PC-3 (cell line): ENCODE results near the gene AMMECR1. TPM values are rescaled to one million over a fixed set of nuclear protein-coding genes. Genes with fewer than 3 reads are reported as not detected.

ENCODE experiments used
- ATAC-seq: fragments of 200-7000 bp; cut with Tn5 transposase; 2 replicates; pipeline ENCODE4 v1.9.1; 2020; ENCODE audit warnings: mild to moderate bottlenecking, moderate library complexity
- BruUV-seq: library from RNA; stranded (reverse); fragments of 400-500 nt; replicated peaks from 2 replicates; lab custom pipeline; 2021; lab: Mats Ljungman, UMichigan
- CTCF ChIA-PET: fragments of 300-600 bp; sonication (Branson Sonifier 250); formaldehyde crosslinking; loops from one replicate; lab custom pipeline; 2022; ENCODE audit warnings: antibody characterized with exemption; lab: Charles Lee
- POLR2A ChIA-PET: fragments of 300-600 bp; sonication (Branson Sonifier 250); formaldehyde crosslinking; loops from one replicate; lab custom pipeline; 2022; ENCODE audit warnings: antibody characterized with exemption; ENCODE audit not compliant: unreplicated experiment; lab: Charles Lee
- DNase-seq: peaks from one replicate; pipeline ENCODE4 v3.0.0-alpha.2; 2015
- H2AFZ ChIP-seq: fragments of 300-600 bp; sonication (generic); 2 replicates; pipeline ENCODE4 v1.6.0; 2016; ENCODE audit warnings: antibody characterized with exemption, low read length
- H3F3A ChIP-seq: fragments of 300-600 bp; sonication (generic); one replicate; pipeline ENCODE4 v1.6.0; 2017; ENCODE audit warnings: antibody characterized with exemption, low read length, control low read depth, mild to moderate bottlenecking; ENCODE audit not compliant: unreplicated experiment
- H3K27ac ChIP-seq: fragments of 300-600 bp; sonication (generic); 2 replicates; pipeline ENCODE4 v1.5.1; 2016; ENCODE audit warnings: mild to moderate bottlenecking, low read length
- H3K27me3 ChIP-seq: fragments of 300-600 bp; sonication (generic); 2 replicates; pipeline ENCODE4 v1.6.1; 2016; ENCODE audit warnings: low read length, mixed read lengths
- H3K36me3 ChIP-seq: fragments of 300-600 bp; sonication (generic); 2 replicates; pipeline ENCODE4 v1.6.1; 2016; ENCODE audit warnings: low read depth, mixed run types, low read length, mixed read lengths
- H3K4me1 ChIP-seq: fragments of 300-600 bp; sonication (generic); 2 replicates; pipeline ENCODE4 v1.5.1; 2016; ENCODE audit warnings: low read length; ENCODE audit not compliant: insufficient read depth
- H3K4me2 ChIP-seq: fragments of 300-600 bp; sonication (generic); 2 replicates; pipeline ENCODE4 v1.6.0; 2016; ENCODE audit warnings: low read length
- H3K4me3 ChIP-seq: fragments of 300-600 bp; sonication (generic); 2 replicates; pipeline ENCODE4 v1.5.1; 2016; ENCODE audit warnings: mild to moderate bottlenecking, low read length, mixed read lengths
- H3K79me2 ChIP-seq: fragments of 300-600 bp; sonication (generic); 2 replicates; pipeline ENCODE4 v1.6.1; 2017; ENCODE audit warnings: low read length, mixed read lengths
- H3K9ac ChIP-seq: fragments of 300-600 bp; sonication (generic); 2 replicates; pipeline ENCODE4 v1.6.0; 2016; ENCODE audit warnings: mild to moderate bottlenecking, low read length
- H3K9me2 ChIP-seq: fragments of 300-600 bp; sonication (generic); replicated peaks from 2 replicates; pipeline ENCODE4 v1.6.1; 2016; ENCODE audit warnings: mixed run types, low read length, mixed read lengths
- H3K9me3 ChIP-seq: fragments of 300-600 bp; sonication (generic); 2 replicates; pipeline ENCODE4 v1.6.1; 2016; ENCODE audit warnings: low read length, mixed read lengths
- H4K20me1 ChIP-seq: fragments of 300-600 bp; sonication (generic); 2 replicates; pipeline ENCODE4 v1.6.1; 2016; ENCODE audit warnings: low read length, mixed read lengths
- CTCF ChIP-seq: fragments of 300-600 bp; sonication (generic); conservative IDR thresholded peaks from 2 replicates; pipeline ENCODE4 v1.5.1; 2017; ENCODE audit warnings: antibody characterized with exemption, low read depth, mild to moderate bottlenecking, low read length
- EZH2 ChIP-seq: fragments of 300-600 bp; sonication (generic); IDR thresholded peaks from one replicate; pipeline ENCODE4 v1.6.1; 2017; ENCODE audit warnings: antibody characterized with exemption, mild to moderate bottlenecking, low read length; ENCODE audit not compliant: unreplicated experiment
- EZH2phosphoT487 ChIP-seq: fragments of 300-600 bp; sonication (generic); IDR thresholded peaks from 2 replicates; pipeline ENCODE4 v1.6.1; 2018; ENCODE audit warnings: mild to moderate bottlenecking, antibody characterized with exemption, low read length, borderline replicate concordance
- intact Hi-C: fragments of 100-400 bp; cut with micrococcal nuclease; formaldehyde crosslinking; loops from 2 replicates; pipeline ENCODE4 v1.9.0; 2023
- total RNA-seq: library from RNA; depleted of rRNA; stranded (reverse); fragments of >200 nt; gene quantifications from 2 replicates; pipeline ENCODE4 v1.2.3, GENCODE V29; 2014

The AMMECR1 gene
- total RNA-seq, 1 experiment from 2014 or later = 14.2 TPM

DNA sequence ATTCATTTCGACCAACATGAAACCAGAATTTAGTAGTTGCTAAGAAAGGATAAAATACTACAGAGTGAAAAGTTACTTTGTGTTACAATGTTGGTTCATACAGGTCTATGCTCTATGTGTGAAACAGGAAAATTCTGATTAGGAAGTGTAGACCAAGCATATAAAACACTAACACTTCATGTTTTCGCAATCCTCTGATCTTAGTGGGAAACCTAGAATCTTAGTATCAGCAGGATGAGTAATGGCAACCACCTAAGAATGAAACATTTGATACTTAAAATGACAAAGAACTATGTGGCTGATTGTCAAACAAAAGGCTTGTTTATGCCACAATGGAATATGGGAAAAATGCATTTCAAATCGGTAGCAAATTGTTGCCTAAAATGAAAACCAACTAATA, 116.1 kb downstream of the AMMECR1 start:
- H4K20me1 ChIP-seq = no peaks in the 10 kb centered on the region
- intact Hi-C loops = no loop called here
- H3K27ac ChIP-seq = peak overlapping the region; percentile 61
- H3K9me2 ChIP-seq = no peaks in the 10 kb centered on the region
- H3K4me2 ChIP-seq = no peak overlapping the region
- no peaks in the 10 kb centered on the region for H3F3A ChIP-seq
- H3K4me3 ChIP-seq = no peak overlapping the region
- H3K9me3 ChIP-seq = no peaks in the 10 kb centered on the region
- H2AFZ ChIP-seq = no peak overlapping the region
- CTCF ChIA-PET = no interaction called here
- DNase-seq (peak; percentile 50), ATAC-seq (no peak)
- no peaks in the 10 kb centered on the region for H3K27me3 ChIP-seq
- no peak for TF ChIP-seq CTCF
- no peak for TF ChIP-seq EZH2phosphoT487
- no peak for TF ChIP-seq EZH2
- 0 out of 2 replicates have a peak overlapping the region, but pooled peaks have one; percentile 9 for H3K9ac ChIP-seq
- H3K4me1 ChIP-seq = peaks cover 34% of the 10 kb centered on the region
- POLR2A ChIA-PET = no interaction called here
- 0 out of 2 replicates have a peak, but pooled peaks cover 3% of the 10 kb centered on the region for H3K79me2 ChIP-seq
- BruUV-seq = no TSS peak
- H3K36me3 ChIP-seq = peaks cover 5% of the 10 kb centered on the region; the same call in 1 of the 2 replicates

- POLR2A ChIA-PET = no interaction called here
- no TSS peak for BruUV-seq
- TF ChIP-seq EZH2phosphoT487 = no peak
- no peak for TF ChIP-seq EZH2
- TF ChIP-seq CTCF = no peak
Measured at GRCh38 chrX:110194977-110195376, 122.9 kb downstream of the AMMECR1 start.

DNA sequence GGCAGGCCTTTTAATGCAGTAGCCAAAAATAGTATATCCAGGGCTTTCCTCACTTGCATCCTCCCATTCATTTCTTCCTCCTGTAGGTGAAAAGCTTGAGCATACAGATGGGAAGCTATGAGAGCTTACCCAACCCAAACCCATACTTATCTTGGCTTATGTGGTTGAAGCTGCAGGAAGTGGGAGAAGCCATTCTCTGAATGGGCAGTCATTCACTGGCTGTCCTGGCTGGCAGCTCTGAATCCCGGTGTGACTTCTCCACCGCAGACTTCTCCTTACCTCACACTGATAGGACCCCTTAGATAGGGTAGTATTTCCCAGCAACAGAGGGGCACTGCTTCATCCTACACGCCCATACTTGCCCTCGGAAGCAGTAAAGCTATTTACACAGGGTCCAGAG, 125.4 kb downstream of the AMMECR1 start:
- no peaks in the 10 kb centered on the region for H3K4me1 ChIP-seq
- no peaks in the 10 kb centered on the region for H3F3A ChIP-seq
- no peak overlapping the region for H3K4me3 ChIP-seq
- no peak for ATAC-seq
- peaks cover 4% of the 10 kb centered on the region; the same call in 1 of the 2 replicates for H3K36me3 ChIP-seq
- H2AFZ ChIP-seq = no peak overlapping the region
- ChIA-PET POLR2A (no interaction called here), CTCF (no interaction called here)
- H3K4me2 ChIP-seq = no peak overlapping the region
- no TSS peak for BruUV-seq
- H4K20me1 ChIP-seq = no peaks in the 10 kb centered on the region
- no peaks in the 10 kb centered on the region for H3K9me3 ChIP-seq
- no peaks in the 10 kb centered on the region for H3K79me2 ChIP-seq
- H3K27me3 ChIP-seq = no peaks in the 10 kb centered on the region
- no peak overlapping the region for H3K27ac ChIP-seq
- intact Hi-C loops = no loop called here
- no peak for TF ChIP-seq CTCF
- TF ChIP-seq EZH2 = no peak
- TF ChIP-seq EZH2phosphoT487 = no peak
- H3K9ac ChIP-seq = no peak overlapping the region
- no peaks in the 10 kb centered on the region for H3K9me2 ChIP-seq
- no peak for DNase-seq

More at GRCh38 chrX:110194977-110195376, 122.9 kb downstream of the AMMECR1 start:
- H3K27ac ChIP-seq = no peak overlapping the region
- H3K79me2 ChIP-seq = no peaks in the 10 kb centered on the region
- CTCF ChIA-PET = no interaction called here
- intact Hi-C loops = no loop called here
- no peak overlapping the region for H3K4me3 ChIP-seq
- no peaks in the 10 kb centered on the region for H3F3A ChIP-seq
- H3K4me1 ChIP-seq = no peaks in the 10 kb centered on the region
- DNase-seq (no peak), ATAC-seq (no peak)
- no peak overlapping the region for H3K4me2 ChIP-seq
- no peaks in the 10 kb centered on the region for H3K9me3 ChIP-seq
- no peaks in the 10 kb centered on the region for H4K20me1 ChIP-seq
- no peaks in the 10 kb centered on the region for H3K9me2 ChIP-seq
- no peak overlapping the region for H2AFZ ChIP-seq
- H3K36me3 ChIP-seq = peaks cover 10% of the 10 kb centered on the region; the same call in 1 of the 2 replicates
- H3K9ac ChIP-seq = no peak overlapping the region
- no peaks in the 10 kb centered on the region for H3K27me3 ChIP-seq
